Activated CD4-positive, alpha-beta T cell treated with anti-CD3 and anti-CD28 coated beads, Interleukin-2, Interleukin-4, amounts not matched to agents 100 ng/mL and 50 ng/mL, durations not matched to agents 16 hours and 8 hours (primary cell): ENCODE measurements around the gene POLR3H.
"Not testable (repeated sequence)": the region's sequence is repeated elsewhere in the genome, so short reads cannot be mapped to it uniquely, and the experiment has no call there.

ENCODE experiments used
- DNase-seq: peaks from one replicate; pipeline ENCODE4 v3.0.0-alpha.2; 2020; ENCODE audit warnings: low spot score

Gene POLR3H

DNA sequence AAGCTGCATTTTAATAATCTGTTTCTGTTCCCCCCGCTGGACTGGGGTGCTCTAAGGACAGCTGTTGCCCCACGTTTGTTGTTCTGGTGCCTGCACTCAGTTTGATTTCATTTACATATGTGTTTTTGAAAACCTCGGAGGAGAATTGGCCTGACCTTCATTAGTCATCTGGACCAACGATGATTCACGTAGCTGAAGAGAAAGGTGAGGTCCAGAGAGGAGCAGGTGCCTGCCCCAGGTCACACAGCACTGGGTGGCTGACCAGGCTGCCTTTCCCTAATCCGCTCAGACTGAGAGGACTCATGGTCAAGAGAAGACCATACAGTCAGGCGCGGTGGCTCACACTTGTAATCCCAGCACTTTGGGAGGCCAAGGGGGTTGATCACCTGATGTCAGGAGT lies 20.3 kb upstream of the POLR3H start:
- DNase-seq = no peak

DNA sequence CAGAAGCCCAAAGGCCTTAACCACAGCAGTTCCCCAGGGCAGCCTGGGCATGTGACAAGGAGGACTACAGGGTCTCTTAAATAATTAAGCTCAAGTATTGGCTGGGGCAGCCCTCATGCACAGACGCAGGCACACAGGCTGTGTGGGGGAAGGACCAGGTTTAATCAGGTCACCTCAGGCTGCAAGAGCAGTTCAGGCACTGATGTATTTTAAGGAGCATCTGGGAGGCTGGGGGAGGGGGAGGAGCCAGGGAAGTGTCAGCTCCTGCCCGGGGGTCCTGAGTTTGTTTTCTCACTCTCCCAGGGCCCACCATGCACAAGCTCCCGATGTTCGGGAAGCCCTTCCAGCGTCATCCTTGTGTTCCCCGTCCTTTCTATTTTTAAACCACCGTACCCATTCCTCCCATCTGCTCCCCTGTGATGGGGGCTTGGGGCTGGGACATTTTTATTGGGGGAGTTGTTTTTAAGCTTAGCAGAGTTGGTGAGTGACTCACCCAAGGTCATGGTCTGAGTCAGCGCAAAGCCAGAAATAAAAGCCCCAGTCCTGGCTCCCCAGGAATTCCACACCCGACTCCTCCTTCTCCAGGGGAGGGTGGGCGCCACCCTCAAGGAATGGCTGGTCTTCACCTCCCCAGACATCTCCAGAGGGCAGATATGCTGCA lies 18.9 kb upstream of the POLR3H start:
- DNase-seq = no peak

DNA sequence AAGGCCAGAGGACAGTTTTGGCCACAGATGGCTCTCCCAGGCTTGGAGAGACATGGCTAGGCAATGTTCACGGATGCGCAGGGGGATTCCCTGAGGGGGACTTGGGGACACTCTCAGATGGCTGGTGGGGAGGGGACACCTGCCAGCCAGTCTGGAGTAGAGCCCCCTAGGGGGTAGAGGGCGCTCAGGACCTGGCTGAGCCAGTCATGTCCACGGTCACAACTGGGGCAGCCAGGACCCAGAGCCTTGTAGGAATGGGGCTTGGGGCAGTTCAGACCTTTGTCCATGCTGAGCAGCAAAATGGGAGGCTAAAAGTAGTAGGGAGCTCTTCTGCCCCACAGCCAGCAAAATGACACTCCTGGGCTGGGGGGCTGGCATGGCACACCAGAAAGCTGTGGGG lies 18.2 kb upstream of the POLR3H start:
- no peak for DNase-seq

DNA sequence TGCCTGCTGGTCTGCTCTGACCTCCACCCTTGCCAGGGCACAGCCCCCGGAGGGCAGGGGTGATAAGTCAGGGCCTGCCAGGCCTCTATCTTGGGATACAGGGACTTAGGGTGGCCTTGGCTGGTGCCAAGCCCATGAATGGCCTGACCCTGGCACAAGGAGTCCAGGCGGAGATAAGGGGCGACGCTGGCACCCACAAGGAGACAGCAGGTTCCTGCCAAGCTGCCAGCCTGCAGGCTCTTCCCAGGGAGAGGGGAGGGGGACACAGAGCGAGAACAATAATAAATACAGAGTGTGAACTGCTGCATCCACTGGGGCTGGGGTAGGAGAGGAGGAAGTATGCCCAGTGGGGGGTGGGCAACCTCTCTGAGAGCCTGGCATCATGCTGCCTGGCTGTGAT lies 17.5 kb upstream of the POLR3H start:
- DNase-seq = no peak

DNA sequence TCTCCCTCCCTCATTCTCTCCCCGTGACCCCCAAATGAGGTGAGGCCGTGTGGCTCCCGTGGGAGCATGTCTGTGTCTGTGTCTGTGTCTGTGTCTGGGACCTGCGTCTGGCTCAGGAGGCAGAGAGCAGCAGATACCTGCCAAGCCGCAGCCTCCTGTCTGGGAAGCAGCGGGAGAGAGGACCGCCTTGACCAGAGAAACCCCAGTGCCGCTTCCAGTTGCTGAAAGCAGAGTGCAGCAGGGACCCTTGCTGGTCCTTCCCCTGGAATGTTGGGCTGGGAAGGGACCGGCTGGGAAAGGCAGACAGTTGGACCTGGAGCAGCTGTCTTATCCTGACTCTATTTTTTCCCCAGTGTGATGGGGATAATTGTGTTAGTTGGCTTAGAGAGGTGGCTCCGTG lies 17.1 kb upstream of the POLR3H start:
- no peak for DNase-seq

DNA sequence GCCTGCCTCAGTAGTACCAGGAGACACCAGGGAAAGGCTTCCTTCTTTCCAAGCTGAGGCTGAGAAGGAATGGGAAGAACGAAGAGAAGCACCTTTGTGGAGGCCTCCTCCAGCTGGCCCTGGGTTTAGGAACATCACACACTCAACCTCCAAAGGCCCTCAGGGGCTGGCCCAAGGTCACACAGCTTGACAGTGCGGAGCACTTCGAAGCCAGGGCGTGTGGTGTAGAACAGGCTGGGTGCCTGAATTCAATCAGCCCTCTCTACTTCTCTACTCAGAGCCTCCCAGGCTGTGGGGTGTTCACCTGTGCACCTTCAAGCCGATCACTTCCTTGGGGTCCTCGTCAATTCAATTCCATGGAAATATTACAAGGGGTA lies 15.8 kb upstream of the POLR3H start:
- no peak for DNase-seq

DNA sequence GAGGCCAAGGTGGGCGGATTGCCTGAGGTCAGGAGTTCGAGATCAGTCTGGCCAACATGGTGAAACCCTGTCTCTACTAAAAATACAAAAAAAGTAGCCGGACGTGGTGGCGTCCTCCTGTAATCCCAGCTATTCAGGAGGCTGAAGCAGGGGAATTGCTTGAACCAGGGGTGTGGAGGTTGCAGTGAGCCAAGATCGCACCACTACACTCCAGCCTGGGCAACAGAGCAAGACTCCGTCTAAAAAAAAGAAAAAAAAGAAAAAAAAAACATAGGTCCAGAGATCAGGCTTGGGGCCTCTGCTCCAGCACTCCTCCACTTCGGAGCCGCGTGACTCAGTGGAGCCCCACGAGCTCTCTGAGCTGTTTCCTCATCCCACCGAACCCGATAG lies 14.0 kb upstream of the POLR3H start:
- not testable (repeated sequence) for DNase-seq

DNA sequence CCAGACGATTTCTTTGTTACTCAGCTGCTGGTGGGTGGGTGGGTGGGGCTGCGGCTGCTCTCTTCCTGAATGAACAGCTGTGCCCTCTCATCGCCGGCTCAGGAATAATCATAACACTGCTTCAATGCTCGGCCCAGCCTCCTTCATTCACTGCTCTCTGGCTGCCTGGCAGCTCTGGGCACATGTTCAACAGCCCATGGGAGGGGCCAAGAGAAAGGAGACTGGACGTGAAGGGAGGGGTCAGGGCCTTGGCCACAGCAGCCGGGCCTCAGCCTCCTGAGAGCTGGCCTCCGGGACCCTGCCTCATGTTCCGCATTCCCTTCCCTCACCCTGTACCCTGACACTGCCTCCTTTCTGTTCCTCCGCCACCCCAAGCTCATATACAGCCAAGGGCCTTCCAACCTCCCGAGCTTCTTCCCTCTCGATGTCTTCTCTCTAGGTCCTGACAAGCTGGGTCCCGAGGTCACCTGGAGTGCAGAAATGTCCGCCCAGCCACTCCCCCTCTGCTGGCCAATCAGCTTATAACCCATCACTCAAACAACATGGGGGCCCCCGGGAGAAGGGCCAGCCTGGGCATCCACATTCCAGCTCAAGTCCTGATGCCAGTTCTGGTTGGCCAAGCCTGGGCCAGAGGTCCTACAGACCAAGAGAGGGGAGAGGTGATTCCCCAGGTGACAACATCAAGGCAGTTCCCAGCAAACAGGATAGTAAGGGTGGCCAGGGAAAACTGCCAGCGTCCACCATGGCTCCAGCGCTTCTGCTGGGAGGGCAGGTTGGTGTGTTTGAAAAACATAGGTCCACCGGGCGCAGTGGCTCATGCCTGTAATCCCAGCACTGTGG lies 13.4 kb upstream of the POLR3H start:
- no peak for DNase-seq

DNA sequence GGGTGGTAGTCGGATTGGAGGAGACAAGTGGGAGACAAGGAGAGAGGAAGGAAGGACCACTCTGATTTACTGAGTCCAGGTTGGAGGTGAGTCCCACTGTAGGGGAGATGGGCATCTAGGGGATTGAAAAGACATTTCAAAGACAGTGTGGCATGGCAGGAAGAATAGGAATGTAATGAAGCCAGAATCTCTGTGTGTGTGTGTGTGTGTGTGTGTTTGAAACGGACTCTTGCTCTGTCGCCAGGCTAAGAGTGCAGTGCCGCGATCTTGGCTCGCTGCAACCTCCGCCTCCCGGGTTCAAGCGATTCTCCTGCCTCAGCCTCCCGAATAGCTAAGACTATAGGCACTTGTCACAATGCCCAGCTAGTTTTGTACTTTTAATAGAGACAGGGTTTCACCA lies 12.3 kb upstream of the POLR3H start:
- no peak for DNase-seq

DNA sequence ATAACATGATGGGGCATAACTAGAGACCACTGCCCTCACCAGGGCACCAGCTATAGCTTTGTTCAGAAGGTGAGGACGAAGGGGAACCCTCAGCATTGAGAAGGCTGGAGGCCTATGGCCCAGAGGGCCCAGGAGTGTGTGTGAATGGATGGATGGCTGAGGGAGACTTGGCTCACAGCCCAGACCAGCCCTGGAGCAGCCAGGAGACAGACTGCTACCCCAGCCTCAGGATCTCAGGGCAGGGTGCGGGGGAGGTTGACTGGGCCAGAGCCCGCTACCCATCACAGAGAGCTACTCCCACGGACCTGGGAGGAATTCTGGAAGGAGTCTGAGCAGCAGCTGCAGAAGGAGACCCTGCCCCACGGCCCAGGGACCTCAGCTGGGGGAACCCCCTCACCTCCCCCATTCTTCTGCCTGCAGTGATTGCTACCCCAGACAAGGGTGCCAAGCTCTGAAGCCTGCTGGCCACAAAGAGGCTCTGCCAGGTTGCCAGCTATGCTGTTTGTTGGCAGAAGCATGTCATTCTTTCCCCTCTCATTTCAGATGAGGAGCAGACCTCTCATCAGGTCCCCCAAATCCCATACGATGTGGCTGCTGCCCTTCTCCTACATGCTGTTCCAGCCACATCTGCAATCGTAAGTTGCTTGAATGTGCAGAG lies 11.2 kb upstream of the POLR3H start:
- DNase-seq = no peak

DNA sequence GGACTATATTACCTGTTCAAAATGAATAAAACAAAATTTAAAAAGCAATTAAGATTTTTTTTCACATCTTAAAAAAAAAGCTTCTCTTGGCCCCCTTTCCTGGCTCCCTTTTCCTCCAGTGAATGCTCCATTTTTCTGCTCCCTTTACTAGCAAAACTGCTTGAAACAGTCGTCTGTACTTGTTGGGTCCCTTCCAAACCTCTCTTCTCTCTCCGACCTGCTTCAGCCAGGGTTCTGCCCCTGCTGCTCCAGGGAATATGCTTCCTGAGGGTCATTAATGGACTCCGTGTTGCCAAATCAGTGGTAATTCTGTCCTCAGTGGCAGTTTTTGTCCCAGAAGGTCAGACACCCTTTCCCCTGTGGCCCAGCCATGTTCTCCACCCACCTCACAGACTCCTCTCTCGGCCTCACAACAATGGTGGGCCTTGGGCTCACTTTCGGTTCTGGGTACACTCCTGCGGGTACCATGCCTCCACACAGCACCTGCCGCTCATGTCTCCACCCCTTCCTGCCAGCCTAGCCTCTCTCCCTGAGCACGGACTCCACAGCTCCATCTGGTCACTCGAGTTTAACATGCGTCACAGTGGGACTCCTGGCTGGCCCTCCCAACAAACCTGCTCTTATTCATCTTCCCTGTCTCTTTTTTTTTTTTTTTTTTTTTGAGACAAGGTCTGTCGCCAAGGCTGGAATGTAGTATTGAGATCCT lies 7.8 kb upstream of the POLR3H start:
- DNase-seq = no peak

DNA sequence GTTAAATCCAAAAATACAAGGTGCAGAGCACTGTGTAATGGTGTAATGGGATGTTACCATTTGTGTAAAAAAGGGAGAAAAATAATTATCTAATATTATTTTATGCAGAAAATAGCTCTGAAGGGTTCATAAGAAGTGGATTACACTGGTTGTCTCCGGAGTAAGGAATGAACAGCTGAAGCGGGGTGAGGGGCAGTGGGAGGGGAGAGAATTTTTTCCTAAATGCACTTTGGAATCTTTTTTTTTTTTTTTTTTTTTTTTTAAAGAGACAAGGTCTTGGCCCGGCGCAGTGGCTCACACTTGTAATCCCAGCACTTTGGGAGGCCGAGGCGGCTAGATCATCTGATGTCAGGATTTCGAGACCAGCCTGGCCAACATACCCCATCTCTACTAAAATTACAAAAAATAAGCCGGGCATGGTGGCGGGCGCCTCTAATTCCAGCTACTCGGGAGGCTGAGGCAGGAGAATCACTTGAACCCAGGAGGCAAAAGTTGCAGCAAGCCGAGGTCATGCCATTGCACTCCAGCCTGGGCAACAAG lies 6.8 kb upstream of the POLR3H start:
- DNase-seq = no peak

DNA sequence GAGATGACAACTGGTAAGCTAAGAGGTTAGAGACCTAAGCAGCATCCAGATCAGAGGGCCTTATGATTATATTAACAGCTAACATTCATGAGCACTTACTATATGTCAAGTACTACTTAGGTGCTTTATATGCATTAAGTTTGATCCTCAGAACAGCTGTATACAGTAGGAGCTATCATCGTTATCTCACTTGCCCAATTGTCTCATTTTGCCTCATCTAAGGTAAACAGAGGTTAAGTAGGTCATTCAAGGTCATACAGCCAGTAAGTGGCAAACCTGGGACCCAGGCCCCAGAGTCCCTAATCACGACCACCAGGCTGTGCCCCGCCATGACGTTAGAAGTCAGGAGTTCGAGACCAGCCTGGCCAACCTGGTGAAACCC lies 4.6 kb upstream of the POLR3H start:
- DNase-seq = no peak

DNA sequence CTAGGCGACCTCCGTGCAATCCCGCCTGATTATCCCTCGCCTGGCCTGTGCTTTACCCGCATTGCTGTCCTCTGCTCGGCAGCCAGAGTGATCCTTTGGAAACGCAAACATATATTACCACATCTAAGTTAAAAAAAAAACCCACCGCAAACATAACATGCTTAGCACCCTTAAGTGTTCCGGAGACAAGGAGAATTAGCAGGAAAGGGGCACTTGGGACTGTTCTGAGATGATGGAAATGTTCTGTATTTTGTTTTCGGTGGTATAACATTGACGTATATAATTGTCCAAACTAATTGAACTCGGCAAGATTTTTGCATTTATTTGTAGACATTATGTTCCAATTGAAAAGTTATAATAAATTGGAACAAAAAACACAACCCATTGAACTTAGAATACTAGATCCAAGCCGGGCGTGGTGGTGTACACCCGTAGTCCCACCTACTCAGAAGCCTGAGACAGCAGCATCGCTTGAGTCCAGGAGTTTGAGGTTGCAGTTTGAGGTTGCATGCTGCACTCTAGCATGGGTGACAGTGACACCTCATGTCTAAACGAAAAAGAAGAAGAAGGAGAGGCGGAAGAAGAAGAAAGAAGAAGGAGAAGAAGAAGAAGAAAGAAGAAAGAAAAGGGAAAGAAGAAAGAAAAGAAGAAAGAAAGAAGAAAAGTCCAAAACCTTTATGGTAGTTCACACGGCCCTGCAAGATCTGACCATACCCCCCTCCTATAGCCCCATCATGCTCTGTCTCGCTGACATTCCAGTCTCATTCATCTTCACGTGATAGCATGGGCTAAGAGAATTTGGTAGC lies 604 bp upstream of the POLR3H start:
- no peak for DNase-seq

DNA sequence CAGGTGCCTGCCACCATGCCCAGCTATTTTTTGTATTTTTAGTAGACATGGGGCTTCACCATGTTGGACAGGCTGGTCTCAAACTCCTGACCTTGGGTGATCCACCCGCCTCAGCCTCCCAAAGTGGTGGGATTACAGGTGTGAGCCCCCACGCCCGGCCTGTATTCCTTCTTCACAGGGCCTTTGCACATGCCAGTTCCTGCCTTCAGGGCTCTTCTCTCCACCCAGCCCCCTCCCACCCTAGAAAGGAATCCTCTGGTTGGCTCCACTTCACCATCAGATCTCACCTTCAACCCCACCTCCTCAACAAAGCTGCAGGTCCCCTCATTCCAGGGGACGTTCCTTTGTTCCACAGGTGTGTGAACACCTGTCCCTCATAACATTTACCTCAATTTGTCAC lies 2.0 kb downstream of the POLR3H start:
- no peak for DNase-seq

DNA sequence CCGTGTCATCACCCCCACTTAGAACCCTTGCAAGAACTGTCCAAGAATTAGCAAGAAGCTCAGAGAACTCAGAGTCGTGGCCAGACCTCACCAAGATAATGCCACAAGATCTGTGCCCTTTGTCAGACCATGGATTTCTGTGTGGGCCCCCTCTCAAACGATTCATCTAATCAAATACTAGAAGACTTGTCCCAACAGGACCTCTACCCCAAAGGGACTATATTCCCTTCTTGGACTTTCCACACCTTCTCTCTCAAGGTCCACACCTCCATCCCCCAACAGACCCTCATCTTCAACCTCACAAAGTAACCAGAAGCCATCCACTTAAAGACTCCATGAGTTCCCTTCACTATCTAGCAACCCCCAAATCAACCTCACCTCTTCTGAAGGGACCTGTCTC lies 2.8 kb downstream of the POLR3H start:
- no peak for DNase-seq

DNA sequence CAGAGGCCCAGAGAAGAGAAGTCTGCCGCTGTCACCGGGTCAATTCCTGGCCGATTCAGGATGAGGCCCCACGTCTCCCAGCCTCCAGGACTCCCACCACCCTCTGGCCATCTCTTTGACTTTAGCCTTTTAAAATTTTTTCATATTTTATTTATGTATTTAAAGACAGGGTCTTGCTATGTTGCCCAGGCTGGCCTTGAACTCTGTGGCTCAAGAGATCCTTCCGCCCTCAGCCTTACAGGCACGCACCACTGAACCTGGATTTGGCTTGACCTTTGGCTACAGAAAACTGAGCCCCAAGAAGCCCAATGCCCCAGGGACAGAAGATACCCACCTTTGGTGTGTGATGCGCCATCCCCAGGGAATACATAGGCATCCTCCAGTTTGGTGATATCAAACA lies 3.9 kb downstream of the POLR3H start:
- no peak for DNase-seq

DNA sequence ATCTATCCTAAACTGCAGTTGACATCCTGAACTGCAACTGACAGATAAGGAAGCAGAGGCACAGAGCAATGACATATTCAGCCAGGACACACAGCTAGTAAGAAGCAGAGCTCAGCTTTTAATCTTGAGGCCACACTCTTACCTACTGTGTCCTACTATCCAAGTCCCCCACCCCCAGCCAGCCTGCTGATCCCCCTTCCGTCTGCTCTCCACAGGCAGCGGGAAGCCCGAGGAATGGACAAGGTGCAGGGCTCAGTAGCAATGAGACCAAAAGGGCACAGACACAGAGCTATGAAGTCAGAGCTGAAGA lies 4.3 kb downstream of the POLR3H start:
- no peak for DNase-seq

DNA sequence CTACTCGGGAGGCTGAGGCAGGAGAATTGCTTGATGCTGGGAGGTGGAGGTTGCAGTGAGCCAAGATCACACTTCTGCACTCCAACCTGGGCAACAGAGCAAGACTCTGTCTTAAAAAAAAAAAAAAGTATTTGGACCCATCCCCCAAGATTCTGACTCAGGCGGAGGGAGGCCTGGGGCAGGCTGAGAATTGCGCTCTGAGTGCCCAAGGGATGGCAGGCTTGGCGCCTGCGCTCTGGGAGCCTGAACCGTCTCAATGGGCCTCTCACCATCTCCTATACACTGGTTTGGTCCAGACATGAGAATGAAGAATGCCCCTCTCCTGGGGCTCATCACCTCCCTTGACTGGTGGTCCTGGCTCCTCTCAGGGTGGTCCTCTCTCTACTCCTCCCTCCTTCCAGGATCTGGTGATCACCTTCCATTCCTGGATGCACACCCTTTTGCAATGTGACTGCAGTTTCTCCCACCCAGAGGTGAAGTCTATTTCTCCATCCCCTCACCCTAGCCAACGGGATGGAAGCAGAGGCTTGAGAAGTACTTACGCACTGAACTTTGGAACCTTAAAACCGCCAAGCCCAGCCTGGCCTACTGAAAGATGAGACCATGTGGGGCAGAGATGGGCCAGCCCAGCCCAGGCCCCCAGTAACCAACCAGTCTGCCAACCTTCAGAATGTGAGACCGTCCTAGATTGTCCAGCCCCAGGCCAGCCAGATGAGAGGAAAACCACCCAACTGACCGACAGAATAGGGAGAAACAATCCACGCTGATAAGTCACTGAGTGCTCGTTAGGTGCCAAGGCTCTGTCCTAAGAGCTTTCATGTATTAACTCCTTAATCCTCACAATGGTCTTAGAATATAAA lies 4.9 kb downstream of the POLR3H start:
- DNase-seq = no peak

DNA sequence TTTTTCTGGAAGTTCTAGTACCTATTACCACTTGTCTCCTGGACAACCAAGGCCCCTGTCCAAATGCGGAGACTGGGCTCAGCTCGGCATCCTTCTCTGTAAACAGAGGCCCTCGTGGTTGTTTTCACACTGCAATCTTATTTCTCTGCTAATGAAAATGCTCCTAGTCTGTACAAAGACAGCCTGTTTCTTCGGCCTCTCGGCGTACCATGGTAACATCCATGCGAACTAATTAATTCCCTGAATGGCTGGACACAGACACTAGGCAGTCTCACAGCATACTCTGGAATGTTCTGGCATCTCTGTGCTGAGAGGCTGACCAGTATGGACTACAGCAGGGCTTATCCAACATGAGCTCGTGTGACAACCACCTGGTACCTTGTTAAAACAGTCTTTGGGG lies 5.7 kb downstream of the POLR3H start:
- no peak for DNase-seq

DNA sequence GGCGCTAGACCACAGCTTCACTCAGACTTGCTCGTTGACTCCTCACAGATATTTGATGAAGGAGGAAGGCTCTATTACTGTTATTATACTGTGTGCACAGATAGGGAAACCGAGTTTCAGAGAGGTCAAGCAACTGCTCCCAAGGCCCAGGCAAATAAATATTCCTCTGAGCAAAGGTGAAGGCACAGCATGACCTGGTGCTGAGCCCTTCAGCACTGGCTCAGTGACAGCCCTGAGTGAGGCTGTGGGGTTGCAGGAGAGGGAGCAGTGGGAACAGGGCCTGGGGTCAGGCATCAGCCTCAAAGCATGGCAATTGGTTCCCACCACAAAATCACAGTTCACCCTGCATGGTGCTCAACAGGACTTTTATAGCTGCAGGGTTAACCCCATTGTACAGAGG lies 7.1 kb downstream of the POLR3H start:
- DNase-seq = no peak
